Bone marrow (tissue), 2 donors: ENCODE measurements around the gene CGA.
"Not testable (repeated sequence)": the region's sequence is repeated elsewhere in the genome, so short reads cannot be mapped to it uniquely, and the experiment has no call there.

Experiments
- DNase-seq, 2 donors: peaks; one replicate each; lab custom pipeline; 2025; lab: John Stamatoyannopoulos, UW

The CGA gene

GRCh38 chr6:87095087-87095509 lies at the start of gene CGA:
CGA (minus strand) TSS chr6:87095106; CDS start chr6:87088200, 6,906 bp downstream.
- DNase-seq: no peak

GRCh38 chr6:87139927-87140326 lies 45.0 kb upstream of the CGA start:
- not testable (repeated sequence) for DNase-seq

GRCh38 chr6:87139236-87139635 lies 44.3 kb upstream of the CGA start:
- DNase-seq: peak in 1 of 2 donors; percentile 43

- no peak for DNase-seq
Observed at GRCh38 chr6:87136963-87137362, 42.1 kb upstream of the CGA start.

GRCh38 chr6:87127737-87128136 lies 32.8 kb upstream of the CGA start:
- no peak for DNase-seq

- no peak for DNase-seq
Observed at GRCh38 chr6:87126501-87126900, 31.6 kb upstream of the CGA start.

- DNase-seq: no peak
Observed at GRCh38 chr6:87124074-87124473, 29.2 kb upstream of the CGA start.

GRCh38 chr6:87122477-87122876 lies 27.6 kb upstream of the CGA start:
- no peak for DNase-seq

- no peak for DNase-seq
Observed at GRCh38 chr6:87118054-87118453, 23.1 kb upstream of the CGA start.

- no peak for DNase-seq
Observed at GRCh38 chr6:87116922-87117321, 22.0 kb upstream of the CGA start.

- no peak for DNase-seq
Observed at GRCh38 chr6:87115402-87116135, 20.7 kb upstream of the CGA start.

GRCh38 chr6:87110636-87111035 lies 15.7 kb upstream of the CGA start:
- DNase-seq: no peak

GRCh38 chr6:87105823-87106222 lies 10.9 kb upstream of the CGA start:
- DNase-seq: no peak

- no peak for DNase-seq
Observed at GRCh38 chr6:87104667-87105066, 9.8 kb upstream of the CGA start.

- DNase-seq: no peak
Observed at GRCh38 chr6:87103977-87104601, 9.2 kb upstream of the CGA start.

- no peak for DNase-seq
Observed at GRCh38 chr6:87102151-87102621, 7.3 kb upstream of the CGA start.

- no peak for DNase-seq
Observed at GRCh38 chr6:87101067-87101466, 6.2 kb upstream of the CGA start.

GRCh38 chr6:87100216-87100615 lies 5.3 kb upstream of the CGA start:
- no peak for DNase-seq

GRCh38 chr6:87099472-87099871 lies 4.6 kb upstream of the CGA start:
- DNase-seq: no peak

- DNase-seq: no peak
Observed at GRCh38 chr6:87094576-87094975, 330 bp downstream of the CGA start.

GRCh38 chr6:87093651-87094050 lies 1.3 kb downstream of the CGA start:
- no peak for DNase-seq

- no peak for DNase-seq
Observed at GRCh38 chr6:87093199-87093598, 1.7 kb downstream of the CGA start.

GRCh38 chr6:87092435-87092834 lies 2.5 kb downstream of the CGA start:
- DNase-seq: no peak

GRCh38 chr6:87089135-87089534 lies 5.8 kb downstream of the CGA start:
- no peak for DNase-seq
